Measurements from ENCODE around the gene ITIH5.
"Not testable (repeated sequence)": the region's sequence is repeated elsewhere in the genome, so short reads cannot be mapped to it uniquely, and the experiment has no call there.

ITIH5 gene

GRCh38 chr10:7666253-7667023 is at the start of gene ITIH5:
TSS of gene ITIH5 (minus strand) at chr10:7666966. CDS start at chr10:7666892, 74 bp downstream.
- DNase-seq, result no peak

- DNase-seq, result no peak
Measured at GRCh38 chr10:7715515-7715914, 48.7 kb upstream of the ITIH5 start.

GRCh38 chr10:7711075-7711474 is 44.3 kb upstream of the ITIH5 start:
- DNase-seq, result not testable (repeated sequence)

GRCh38 chr10:7710446-7710845 is 43.7 kb upstream of the ITIH5 start:
- no peak for DNase-seq

GRCh38 chr10:7708832-7709231 is 42.1 kb upstream of the ITIH5 start:
- no peak for DNase-seq

GRCh38 chr10:7707858-7708622 is 41.3 kb upstream of the ITIH5 start:
- no peak for DNase-seq

- no peak for DNase-seq
Measured at GRCh38 chr10:7707102-7707501, 40.3 kb upstream of the ITIH5 start.

GRCh38 chr10:7706534-7707073 is 39.8 kb upstream of the ITIH5 start:
- DNase-seq, result no peak

- no peak for DNase-seq
Measured at GRCh38 chr10:7705341-7705740, 38.6 kb upstream of the ITIH5 start.

GRCh38 chr10:7704071-7705016 is 37.6 kb upstream of the ITIH5 start:
- no peak for DNase-seq

- DNase-seq, result no peak
Measured at GRCh38 chr10:7703140-7703539, 36.4 kb upstream of the ITIH5 start, which contains the start of gene ITIH2. TSS of gene ITIH2 (plus strand) at chr10:7703316. CDS start at chr10:7703435, 119 bp downstream.

- DNase-seq, result no peak
Measured at GRCh38 chr10:7702288-7702812, 35.6 kb upstream of the ITIH5 start.

GRCh38 chr10:7701158-7701742 is 34.5 kb upstream of the ITIH5 start:
- DNase-seq, result no peak

- DNase-seq, result no peak
Measured at GRCh38 chr10:7700577-7701125, 33.9 kb upstream of the ITIH5 start.

- DNase-seq, result no peak
Measured at GRCh38 chr10:7697426-7697825, 30.7 kb upstream of the ITIH5 start.

GRCh38 chr10:7696545-7696944 is 29.8 kb upstream of the ITIH5 start:
- DNase-seq, result no peak

GRCh38 chr10:7693194-7693593 is 26.4 kb upstream of the ITIH5 start:
- not testable (repeated sequence) for DNase-seq

- not testable (repeated sequence) for DNase-seq
Measured at GRCh38 chr10:7692368-7692767, 25.6 kb upstream of the ITIH5 start.

GRCh38 chr10:7690885-7691597 is 24.3 kb upstream of the ITIH5 start:
- not testable (repeated sequence) for DNase-seq

GRCh38 chr10:7689591-7689990 is 22.8 kb upstream of the ITIH5 start:
- DNase-seq, result no peak
